ENCODE data around the gene CCDC142. TPM values are rescaled to one million over a fixed set of nuclear protein-coding genes. Genes with fewer than 3 reads are reported as not detected.

Gene CCDC142
- total RNA-seq, 2 experiments from 2014 or later = 20.9 to 25.0 TPM

DNA sequence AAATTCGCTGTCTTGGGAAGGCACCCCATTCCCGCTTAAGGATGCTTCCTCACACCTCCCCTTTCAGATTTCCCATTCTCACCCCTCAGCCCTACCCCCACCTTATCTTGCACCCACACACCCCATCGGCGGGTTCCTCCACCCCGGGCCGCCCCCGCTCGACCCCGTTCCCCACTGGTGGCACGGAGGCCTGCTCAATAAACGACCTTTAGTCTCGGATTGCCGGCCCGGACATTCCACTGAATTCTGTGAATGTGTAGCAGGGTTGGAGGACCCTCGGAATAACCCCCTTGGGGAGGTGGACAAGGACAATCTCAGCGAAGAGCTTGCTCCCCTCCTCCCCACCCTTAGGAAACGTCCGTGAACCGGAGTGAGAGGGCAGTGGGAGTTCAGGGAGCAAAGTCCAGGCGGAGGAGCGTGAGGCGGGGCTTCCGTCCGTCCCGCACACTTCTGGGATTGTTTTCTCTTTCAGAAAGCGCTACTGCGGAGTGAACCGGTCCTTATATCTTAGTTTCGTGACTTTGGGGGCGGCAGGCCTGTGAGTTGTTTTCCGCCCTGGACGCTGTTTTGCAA, 19.4 kb upstream of the CCDC142 start:
- DNase-seq = no peak
- ChIA-PET CTCF (interaction anchor here (1.2 to 2.5 kb wide), 4 partner anchors 10 to 30 kb away, joined by 3 to 12 read pairs (median 9); partner anchors contain the start of genes CCDC142 and TTC31), POLR2A (interaction anchor here (1.5 to 5.7 kb wide), 4 partner anchors 12 to 45 kb away, joined by 6 to 57 read pairs (median 25); partner anchors contain the start of genes AUP1, CCDC142, HTRA2 and TLX2)
- no peak overlapping the region for H3K27ac Mint-ChIP-seq
- H3K4me3 Mint-ChIP-seq = peak overlapping the region; percentile 71
- no peaks in the 10 kb centered on the region for H3K9me3 Mint-ChIP-seq
- H3K36me3 Mint-ChIP-seq (ENCODE audit: low read depth) = peaks cover 61% of the 10 kb centered on the region
- H3K4me1 Mint-ChIP-seq = peaks cover 75% of the 10 kb centered on the region
- peaks cover 46% of the 10 kb centered on the region for H3K27me3 Mint-ChIP-seq

DNA sequence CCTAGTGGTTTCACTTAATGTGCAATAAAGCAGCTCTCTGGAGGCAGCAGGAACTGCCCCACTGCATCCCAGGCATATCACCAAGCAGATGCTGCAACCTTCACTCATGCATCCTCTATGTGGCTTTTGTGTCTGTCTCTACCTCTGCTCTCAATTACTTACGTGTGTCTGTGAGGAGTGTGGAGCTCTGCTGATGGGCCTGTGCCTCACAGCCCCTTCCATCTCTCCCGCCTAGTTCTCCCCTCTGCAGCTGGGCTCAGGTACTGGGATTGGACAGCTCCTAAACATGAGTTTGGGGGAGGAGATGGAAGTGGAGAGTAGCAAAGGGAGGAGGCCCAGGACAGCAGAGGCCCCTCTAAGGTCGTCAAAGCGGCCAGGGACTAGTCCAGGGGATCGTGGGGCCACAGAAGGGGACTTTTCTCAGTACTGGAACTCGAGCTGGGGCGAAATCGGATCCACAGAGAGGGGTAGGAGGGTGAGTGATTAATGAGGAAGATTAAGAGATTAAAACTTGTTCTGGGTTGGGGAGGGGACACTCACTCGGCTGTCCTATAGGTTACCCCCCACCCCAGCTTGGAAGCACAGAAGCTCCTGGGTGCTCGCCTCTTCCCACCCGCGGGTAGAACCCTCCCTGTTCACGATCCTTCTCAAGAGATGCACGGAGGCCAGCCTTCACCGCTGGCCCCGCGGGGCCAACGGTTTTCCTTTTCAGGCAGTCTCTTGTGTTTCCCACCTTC, 18.7 kb upstream of the CCDC142 start:
- Mint-ChIP-seq H3K27me3 (peaks cover 46% of the 10 kb centered on the region), H3K27ac (no peak overlapping the region), H3K4me1 (peaks cover 68% of the 10 kb centered on the region), H3K36me3 (ENCODE audit: low read depth) (peaks cover 54% of the 10 kb centered on the region), H3K4me3 (peak overlapping the region; percentile 71), H3K9me3 (no peaks in the 10 kb centered on the region)
- DNase-seq = no peak
- ChIA-PET POLR2A (interaction anchor here (0.9 to 5.7 kb wide), 9 partner anchors 8 to 323 kb away, joined by 3 to 57 read pairs (median 12); partner anchors contain the start of genes AUP1, CCDC142, DQX1 and HTRA2), CTCF (interaction anchor here (0.9 to 2.5 kb wide), 5 partner anchors 10 to 48 kb away, joined by 3 to 9 read pairs (median 3); partner anchors contain the start of gene WBP1)

DNA sequence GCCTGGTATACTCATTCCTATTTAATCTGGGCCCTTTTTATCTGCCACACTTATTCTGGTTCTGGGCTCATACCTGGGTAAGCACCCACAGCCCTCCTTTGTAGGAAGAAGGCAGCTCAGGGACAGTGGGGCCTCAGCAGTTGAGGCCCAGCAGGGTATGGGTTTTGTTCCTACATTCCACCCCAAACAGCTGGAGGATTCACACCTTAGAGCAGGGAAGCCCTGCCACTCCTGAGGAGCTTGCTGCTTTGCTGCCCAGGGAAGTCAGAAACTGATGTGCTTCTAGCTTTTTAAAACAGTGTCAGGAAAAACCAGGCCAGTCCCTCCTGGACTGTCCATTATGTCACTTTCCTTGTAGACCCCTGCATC, 17.8 kb upstream of the CCDC142 start:
- H3K4me3 Mint-ChIP-seq = no peak overlapping the region
- H3K27ac Mint-ChIP-seq = no peak overlapping the region
- peaks cover 50% of the 10 kb centered on the region for H3K36me3 Mint-ChIP-seq (ENCODE audit: low read depth)
- H3K27me3 Mint-ChIP-seq = peaks cover 46% of the 10 kb centered on the region
- DNase-seq = no peak
- ChIA-PET POLR2A (interaction anchor here (1.5 to 5.7 kb wide), 7 partner anchors 9 to 322 kb away, joined by 4 to 57 read pairs (median 12); partner anchors contain the start of genes AUP1, CCDC142, DQX1 and HTRA2), CTCF (interaction anchor here (0.9 to 2.5 kb wide), 8 partner anchors 17 to 87 kb away, joined by 3 to 9 read pairs (median 4); partner anchors contain the start of genes CCDC142, HTRA2, TTC31 and WBP1)
- H3K9me3 Mint-ChIP-seq = no peaks in the 10 kb centered on the region
- H3K4me1 Mint-ChIP-seq = peaks cover 63% of the 10 kb centered on the region

DNA sequence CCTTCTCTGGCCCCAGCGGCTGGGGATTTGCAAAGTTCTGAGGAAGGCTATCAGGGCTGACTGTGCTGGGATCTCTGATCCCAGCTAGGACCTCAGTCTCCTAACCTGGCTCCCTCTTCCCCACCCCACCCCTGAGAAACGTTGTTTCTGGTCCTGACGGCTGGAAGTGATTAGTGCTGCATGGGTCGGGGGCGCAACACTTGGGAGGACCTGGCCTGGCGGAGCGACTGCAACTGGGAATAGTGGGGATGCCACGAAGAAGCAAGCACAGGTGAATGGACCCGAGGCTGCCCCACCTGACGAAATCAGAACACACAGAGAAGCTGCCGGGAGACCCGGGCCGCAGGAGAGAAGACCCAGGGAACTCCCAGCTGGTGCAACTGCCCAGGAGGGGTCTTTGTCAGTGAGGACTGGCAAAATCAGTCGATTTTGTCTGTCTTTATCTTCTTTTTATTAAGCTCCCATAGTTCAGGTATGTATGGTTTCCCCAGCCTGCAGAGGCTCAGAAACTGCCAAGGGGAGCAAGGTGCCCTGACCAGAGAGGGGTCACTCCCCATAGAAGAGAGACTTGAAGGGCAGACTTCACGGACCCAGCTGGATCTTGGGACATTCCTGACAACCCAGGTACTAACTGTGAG, 17.3 kb upstream of the CCDC142 start:
- H3K4me3 Mint-ChIP-seq = peak overlapping the region; percentile 30
- H3K4me1 Mint-ChIP-seq = peaks cover 58% of the 10 kb centered on the region
- no peak overlapping the region for H3K27ac Mint-ChIP-seq

DNA sequence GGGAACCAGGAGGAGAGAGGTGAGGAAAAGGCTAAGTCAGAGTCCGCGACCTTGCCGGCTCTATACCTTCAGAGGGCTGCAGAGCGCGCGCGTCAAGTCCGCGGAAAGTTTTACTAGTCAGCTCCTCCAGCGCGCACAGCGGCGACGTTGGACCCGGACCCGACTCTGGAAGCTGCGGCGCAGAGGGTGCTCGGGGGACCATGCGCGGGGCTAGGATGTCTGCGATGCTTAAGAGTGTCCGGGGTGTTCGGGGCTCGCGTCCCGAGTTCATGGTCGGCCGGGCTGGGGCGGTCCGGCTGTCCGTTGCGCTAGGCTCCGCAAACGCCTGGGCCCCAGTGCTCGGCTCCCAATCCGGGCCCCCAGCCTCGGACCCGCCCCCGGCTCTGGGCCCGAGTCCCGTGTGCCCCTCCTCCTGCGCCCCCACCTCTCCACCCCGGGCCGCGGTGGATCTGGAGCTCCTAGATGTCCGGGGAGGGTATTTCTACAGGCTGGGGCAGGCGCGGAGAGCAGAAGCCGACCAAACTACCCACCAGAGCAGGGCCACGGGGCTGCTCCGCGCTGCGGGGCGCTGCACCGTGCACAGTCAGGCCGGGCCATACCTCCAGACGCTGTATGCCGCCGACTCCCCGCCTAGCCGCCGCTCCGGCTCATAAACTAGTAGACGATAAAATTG, 16.6 kb upstream of the CCDC142 start, which contains the start of gene LBX2:
LBX2 (minus strand) TSS at position 337 of the 673 bp plus-strand sequence; CDS start at position 271, 66 bp downstream.
- Mint-ChIP-seq H3K9me3 (no peaks in the 10 kb centered on the region), H3K4me3 (peak within 1 kb of the TSS; percentile 80), H3K27me3 (peaks cover 45% of the 10 kb centered on the region), H3K4me1 (peaks cover 51% of the 10 kb centered on the region), H3K27ac (peak within 1 kb of the TSS; percentile 77), H3K36me3 (ENCODE audit: low read depth) (peaks cover 44% of the 10 kb centered on the region)
- ChIA-PET CTCF (interaction anchor here (0.9 to 1.7 kb wide), 4 partner anchors 16 to 88 kb away, joined by 3 to 7 read pairs (median 4); partner anchors contain the start of genes CCDC142, HTRA2 and TTC31), POLR2A (interaction anchor here (1.0 to 5.7 kb wide), 9 partner anchors 8 to 42 kb away, joined by 3 to 57 read pairs (median 11); partner anchors contain the start of genes AUP1, CCDC142, DQX1 and HTRA2)
- DNase-seq = peak; percentile 47

More for the DNA sequence above, 17.3 kb upstream of the CCDC142 start:
- no peak for DNase-seq
- Mint-ChIP-seq H3K27me3 (peaks cover 46% of the 10 kb centered on the region), H3K9me3 (no peaks in the 10 kb centered on the region), H3K36me3 (ENCODE audit: low read depth) (peaks cover 50% of the 10 kb centered on the region)
- ChIA-PET CTCF (interaction anchor here (1.0 to 2.5 kb wide), 7 partner anchors 17 to 87 kb away, joined by 3 to 9 read pairs (median 5); partner anchors contain the start of genes CCDC142, HTRA2, TTC31 and WBP1), POLR2A (interaction anchor here (1.5 to 5.7 kb wide), 7 partner anchors 9 to 322 kb away, joined by 4 to 57 read pairs (median 12); partner anchors contain the start of genes AUP1, CCDC142, DQX1 and HTRA2)

DNA sequence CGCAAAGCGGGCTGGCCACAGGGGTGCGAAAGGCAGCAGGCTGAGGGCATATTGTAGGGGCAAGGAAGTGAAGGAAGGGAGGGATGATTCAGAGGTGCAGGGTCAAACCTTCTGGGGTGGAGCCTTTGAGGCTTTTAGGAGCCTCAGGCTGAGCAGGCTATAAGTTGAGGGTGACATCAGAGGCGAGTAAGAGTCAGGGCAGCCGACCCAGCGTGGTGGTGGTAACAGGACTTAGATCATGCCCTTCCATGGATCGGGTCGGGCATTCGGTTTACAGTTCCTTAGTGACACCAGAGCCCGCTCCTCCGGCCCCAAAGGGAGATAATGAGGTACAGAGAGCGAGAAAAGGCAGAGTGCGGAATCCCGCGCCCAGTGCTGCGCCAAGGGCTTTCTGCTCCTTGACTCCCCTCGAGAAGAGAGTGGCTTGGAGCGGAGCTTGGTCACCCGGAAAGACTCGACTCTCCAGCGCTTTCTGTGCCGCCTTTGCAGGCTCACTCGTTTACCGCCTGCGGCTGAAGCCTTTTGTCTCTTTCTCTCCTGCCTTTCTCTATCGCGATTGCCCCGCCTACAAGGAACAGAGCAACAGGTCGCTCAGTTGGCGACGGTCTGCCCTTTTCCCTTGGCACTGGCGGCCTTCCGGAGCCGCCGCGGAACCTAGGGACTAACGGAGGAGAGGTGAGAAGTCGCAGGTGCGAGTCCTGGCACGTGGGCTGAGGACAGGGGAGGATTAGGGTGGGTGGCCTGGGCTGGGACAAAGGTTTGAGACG, 15.9 kb upstream of the CCDC142 start:
- peak overlapping the region; percentile 80 for H3K4me3 Mint-ChIP-seq
- ChIA-PET POLR2A (interaction anchor here (0.8 to 5.7 kb wide), 12 partner anchors 8 to 57 kb away, joined by 3 to 57 read pairs (median 6); partner anchors contain the start of genes AUP1, CCDC142, DOK1 and DQX1), CTCF (interaction anchor here (0.6 to 3.3 kb wide), 4 partner anchors 9 to 47 kb away, joined by 3 to 10 read pairs (median 5); partner anchors contain the start of genes CCDC142 and TTC31)
- peaks cover 45% of the 10 kb centered on the region for H3K27me3 Mint-ChIP-seq
- DNase-seq = peak; percentile 60
- H3K9me3 Mint-ChIP-seq = no peaks in the 10 kb centered on the region
- peak overlapping the region; percentile 77 for H3K27ac Mint-ChIP-seq
- H3K36me3 Mint-ChIP-seq (ENCODE audit: low read depth) = peaks cover 45% of the 10 kb centered on the region
- peaks cover 44% of the 10 kb centered on the region for H3K4me1 Mint-ChIP-seq

DNA sequence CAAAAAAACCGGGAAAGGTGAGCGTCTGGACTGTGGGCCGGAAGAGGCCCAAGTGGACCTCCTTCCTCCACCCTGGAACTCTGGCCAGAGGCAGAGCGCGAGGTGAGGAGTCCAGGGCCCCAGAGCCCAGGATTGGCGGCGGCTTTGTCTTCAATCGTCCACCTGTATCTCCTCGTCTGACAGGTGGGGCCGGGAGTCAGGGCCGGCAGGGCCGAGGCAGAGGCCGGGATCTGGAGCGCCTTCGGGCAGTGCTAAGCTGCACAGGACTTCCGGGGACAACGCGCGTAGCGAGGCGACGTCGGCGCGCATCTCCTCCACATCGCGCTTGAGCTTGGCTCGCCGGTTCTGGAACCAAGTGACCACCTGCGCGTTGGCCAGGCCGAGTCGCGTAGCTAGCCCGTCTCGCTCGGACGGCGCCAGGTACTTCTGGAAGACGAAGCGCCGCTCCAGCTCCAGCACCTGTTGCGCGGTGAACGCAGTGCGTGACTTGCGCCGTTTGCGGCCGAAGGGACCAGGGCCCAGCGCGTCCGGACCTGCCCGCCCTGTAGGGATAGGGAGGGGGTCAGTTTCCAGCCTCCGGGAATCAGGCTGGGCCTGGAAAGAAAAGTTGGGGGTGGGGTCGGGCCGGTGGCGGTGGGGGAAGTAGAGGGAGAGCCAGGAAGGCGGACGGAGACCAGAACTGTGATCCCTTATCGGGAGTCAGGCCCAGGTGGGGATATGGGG, 15.1 kb upstream of the CCDC142 start:
- Mint-ChIP-seq H3K36me3 (ENCODE audit: low read depth) (peaks cover 45% of the 10 kb centered on the region), H3K27ac (peak overlapping the region; percentile 77), H3K9me3 (no peaks in the 10 kb centered on the region), H3K4me3 (peak overlapping the region; percentile 80), H3K4me1 (peaks cover 38% of the 10 kb centered on the region), H3K27me3 (peaks cover 40% of the 10 kb centered on the region)
- CTCF ChIA-PET = interaction anchor here (0.6 to 3.3 kb wide), 4 partner anchors 9 to 46 kb away, joined by 3 to 10 read pairs (median 5); partner anchors contain the start of genes CCDC142 and TTC31
- peak; percentile 52 for DNase-seq
- POLR2A ChIA-PET = interaction anchor here (0.8 to 5.7 kb wide), 11 partner anchors 9 to 58 kb away, joined by 3 to 57 read pairs (median 5); partner anchors contain the start of genes AUP1, CCDC142, DOK1 and HTRA2

DNA sequence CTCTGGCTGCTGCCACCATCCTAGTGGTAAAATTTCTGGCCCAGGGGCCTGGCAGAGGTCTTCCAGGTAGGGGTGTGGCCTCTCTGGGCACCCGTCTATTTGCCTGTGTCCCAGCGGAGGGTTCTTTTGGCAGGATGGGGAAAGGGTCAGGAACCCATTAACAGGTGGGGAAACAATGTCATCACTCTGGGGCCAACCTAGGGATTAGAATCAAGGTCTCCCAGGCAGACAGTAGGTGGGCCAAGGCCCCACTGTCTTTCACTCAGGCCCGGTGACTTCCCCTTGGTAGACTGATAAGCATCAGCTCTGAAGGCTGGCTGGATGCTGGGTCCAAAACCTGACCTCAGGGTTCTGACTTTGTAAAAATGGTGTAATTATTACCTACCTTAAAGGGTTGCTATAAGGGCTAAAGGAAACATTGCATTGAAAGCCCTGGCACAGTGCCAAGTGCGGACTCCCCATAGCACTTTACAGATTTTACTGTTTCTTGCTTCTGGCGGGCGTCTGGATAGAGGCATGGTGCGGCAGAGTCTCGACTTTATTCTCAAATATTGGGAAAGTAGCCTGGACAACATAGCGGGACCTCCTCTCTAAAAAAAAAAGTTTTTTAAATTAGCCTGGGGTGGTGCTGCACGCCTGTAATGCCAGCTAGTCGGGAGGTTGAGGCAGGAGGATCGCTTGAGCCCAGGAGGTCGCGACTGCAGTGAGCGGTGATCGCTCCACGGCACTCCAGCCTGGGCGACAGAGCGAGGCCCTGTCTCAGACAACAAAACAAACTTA, 14.4 kb upstream of the CCDC142 start:
- H3K4me1 Mint-ChIP-seq = peaks cover 31% of the 10 kb centered on the region
- peaks cover 50% of the 10 kb centered on the region for H3K36me3 Mint-ChIP-seq (ENCODE audit: low read depth)
- ChIA-PET POLR2A (interaction anchor here (0.9 to 5.7 kb wide), 9 partner anchors 10 to 57 kb away, joined by 3 to 57 read pairs (median 7); partner anchors contain the start of genes AUP1, CCDC142, DOK1 and HTRA2), CTCF (interaction anchor here (0.6 to 3.3 kb wide), 5 partner anchors 8 to 92 kb away, joined by 3 to 10 read pairs (median 4); partner anchors contain the start of genes CCDC142 and TTC31)
- H3K27ac Mint-ChIP-seq = peak overlapping the region; percentile 10
- no peaks in the 10 kb centered on the region for H3K9me3 Mint-ChIP-seq
- peak overlapping the region; percentile 80 for H3K4me3 Mint-ChIP-seq
- peaks cover 34% of the 10 kb centered on the region for H3K27me3 Mint-ChIP-seq
- no peak for DNase-seq

DNA sequence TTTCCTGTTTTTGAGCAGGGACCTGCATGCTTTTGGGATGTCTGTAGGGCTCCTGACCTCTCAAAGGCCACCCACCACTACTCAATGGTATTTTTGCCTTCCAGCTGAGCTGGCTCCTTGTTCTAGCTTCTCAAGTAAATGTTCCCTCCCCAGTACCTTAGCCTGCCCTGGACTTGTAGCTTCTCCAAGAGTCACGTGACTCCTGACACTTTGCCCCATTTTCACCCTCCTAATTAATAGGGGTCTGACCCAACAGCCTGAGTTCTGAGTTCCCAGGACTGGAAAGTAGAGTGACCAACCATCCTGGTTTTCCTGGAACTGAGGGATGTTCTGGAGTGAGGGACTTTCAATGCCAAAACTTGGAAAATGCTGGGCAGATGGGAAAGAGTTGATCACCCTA, 12.6 kb upstream of the CCDC142 start:
- no peak overlapping the region for H3K4me3 Mint-ChIP-seq
- H3K27me3 Mint-ChIP-seq = peaks cover 17% of the 10 kb centered on the region
- H3K9me3 Mint-ChIP-seq = no peaks in the 10 kb centered on the region
- ChIA-PET CTCF (interaction anchor here (3.3 kb wide), 1 partner anchor 12 kb away, joined by 10 read pairs; the partner anchor contains the start of genes CCDC142 and TTC31), POLR2A (interaction anchor here (1.0 to 4.8 kb wide), 3 partner anchors 12 to 34 kb away, joined by 3 to 31 read pairs (median 4); partner anchors contain the start of genes AUP1, CCDC142, HTRA2 and TTC31)
- peaks cover 27% of the 10 kb centered on the region for H3K4me1 Mint-ChIP-seq
- H3K27ac Mint-ChIP-seq = no peak overlapping the region
- DNase-seq = no peak
- H3K36me3 Mint-ChIP-seq (ENCODE audit: low read depth) = peaks cover 51% of the 10 kb centered on the region

DNA sequence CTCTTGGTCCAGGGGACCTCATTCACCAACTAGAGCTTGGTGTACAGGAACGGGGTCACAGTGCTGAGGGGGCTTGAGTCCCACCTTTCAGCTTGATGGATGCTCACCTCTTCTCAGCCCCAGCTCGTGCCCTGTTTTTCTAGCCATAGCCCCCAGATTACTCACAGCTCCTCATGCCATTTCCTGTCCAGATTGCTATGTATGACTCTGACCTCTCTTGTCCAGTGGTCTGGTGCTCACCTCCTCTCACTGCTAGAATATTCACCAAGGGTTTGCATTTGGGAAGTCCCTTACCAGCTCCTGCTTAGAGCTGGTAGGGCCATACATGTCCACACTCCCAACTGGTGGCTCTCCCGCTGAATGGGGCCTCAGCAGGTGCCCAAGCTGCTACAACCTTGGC, 10.7 kb upstream of the CCDC142 start:
- peaks cover 46% of the 10 kb centered on the region for H3K36me3 Mint-ChIP-seq (ENCODE audit: low read depth)
- no peak overlapping the region for H3K4me3 Mint-ChIP-seq
- POLR2A ChIA-PET = interaction anchor here (0.9 to 3.3 kb wide), 4 partner anchors 10 to 37 kb away, joined by 3 to 16 read pairs (median 6); partner anchors contain the start of genes CCDC142 and TTC31
- no peak overlapping the region for H3K27ac Mint-ChIP-seq
- DNase-seq = no peak
- H3K27me3 Mint-ChIP-seq = peaks cover 3% of the 10 kb centered on the region
- no peaks in the 10 kb centered on the region for H3K9me3 Mint-ChIP-seq
- CTCF ChIA-PET = interaction anchor here (0.5 to 2.3 kb wide), 6 partner anchors 10 to 345 kb away, joined by 3 to 7 read pairs (median 5); partner anchors contain the start of genes CCDC142 and TTC31
- H3K4me1 Mint-ChIP-seq = peaks cover 14% of the 10 kb centered on the region
